Measurements from ENCODE around the gene CARD8. TPM values are rescaled to one million over a fixed set of nuclear protein-coding genes. Genes with fewer than 3 reads are reported as not detected.

The CARD8 gene
- total RNA-seq, 1 experiment from 2014 or later, result 8.7 TPM

DNA sequence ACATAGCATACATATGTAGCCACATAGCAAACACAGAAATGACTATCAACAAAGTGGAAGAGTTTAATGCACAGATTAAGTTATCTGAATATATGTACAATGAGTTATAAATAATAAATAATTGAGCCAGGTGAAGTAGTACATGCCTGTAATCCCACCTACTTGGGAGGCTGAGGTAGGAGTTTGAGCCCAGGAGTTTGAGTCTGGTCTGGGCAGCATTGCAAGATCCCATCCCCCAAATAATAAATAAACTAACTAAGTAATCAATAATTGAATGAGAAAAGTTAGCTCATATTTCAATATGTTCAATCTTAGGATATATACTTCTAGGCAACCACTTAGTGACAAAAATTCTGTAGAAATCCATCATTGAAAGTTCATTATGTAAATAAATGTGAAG is 1.7 kb downstream of the CARD8 start:
- CTCF ChIA-PET, result no interaction called here
- ATAC-seq (no peak), DNase-seq (no peak)
- H3F3A ChIP-seq (ENCODE audit: low read length, unreplicated experiment), result no peaks in the 10 kb centered on the region
- no peaks in the 10 kb centered on the region for H3K27me3 ChIP-seq (ENCODE audit: low read length)
- H3K4me3 ChIP-seq (ENCODE audit: low read length), result no peak overlapping the region
- H3K9me2 ChIP-seq (replicated peaks; ENCODE audit: low read length), result no peaks in the 10 kb centered on the region
- no peaks in the 10 kb centered on the region for H3K36me3 ChIP-seq (ENCODE audit: low read depth, low read length)
- H4K20me1 ChIP-seq (ENCODE audit: low read length), result no peaks in the 10 kb centered on the region
- TF ChIP-seq, protein P1, sequence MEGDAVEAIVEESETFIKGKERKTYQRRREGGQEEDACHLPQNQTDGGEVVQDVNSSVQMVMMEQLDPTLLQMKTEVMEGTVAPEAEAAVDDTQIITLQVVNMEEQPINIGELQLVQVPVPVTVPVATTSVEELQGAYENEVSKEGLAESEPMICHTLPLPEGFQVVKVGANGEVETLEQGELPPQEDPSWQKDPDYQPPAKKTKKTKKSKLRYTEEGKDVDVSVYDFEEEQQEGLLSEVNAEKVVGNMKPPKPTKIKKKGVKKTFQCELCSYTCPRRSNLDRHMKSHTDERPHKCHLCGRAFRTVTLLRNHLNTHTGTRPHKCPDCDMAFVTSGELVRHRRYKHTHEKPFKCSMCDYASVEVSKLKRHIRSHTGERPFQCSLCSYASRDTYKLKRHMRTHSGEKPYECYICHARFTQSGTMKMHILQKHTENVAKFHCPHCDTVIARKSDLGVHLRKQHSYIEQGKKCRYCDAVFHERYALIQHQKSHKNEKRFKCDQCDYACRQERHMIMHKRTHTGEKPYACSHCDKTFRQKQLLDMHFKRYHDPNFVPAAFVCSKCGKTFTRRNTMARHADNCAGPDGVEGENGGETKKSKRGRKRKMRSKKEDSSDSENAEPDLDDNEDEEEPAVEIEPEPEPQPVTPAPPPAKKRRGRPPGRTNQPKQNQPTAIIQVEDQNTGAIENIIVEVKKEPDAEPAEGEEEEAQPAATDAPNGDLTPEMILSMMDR (conservative IDR thresholded peaks at IDR 0.05; ENCODE audit: low read depth, low read length), result no peak
- TF ChIP-seq EZH2phosphoT487 (IDR thresholded peaks at IDR 0.05; ENCODE audit: borderline replicate concordance, low read length), result no peak
- no peak for TF ChIP-seq EZH2 (IDR thresholded peaks at IDR 0.05; ENCODE audit: low read length, unreplicated experiment)
- no peak overlapping the region for H3K4me2 ChIP-seq (ENCODE audit: low read length)
- no peak overlapping the region for H3K27ac ChIP-seq (ENCODE audit: low read length)
- no TSS peak for BruUV-seq (replicated peaks)
- intact Hi-C loops (cut with micrococcal nuclease), result no loop called here
- no peaks in the 10 kb centered on the region for H3K9me3 ChIP-seq (ENCODE audit: low read length)
- peaks cover 17% of the 10 kb centered on the region; the same call in 1 of the 2 replicates for H3K79me2 ChIP-seq (ENCODE audit: low read length)
- H3K4me1 ChIP-seq (ENCODE audit: insufficient read depth, low read length), result peaks cover 12% of the 10 kb centered on the region; the same call in 1 of the 2 replicates
- H2AFZ ChIP-seq (ENCODE audit: low read length), result no peak overlapping the region
- no peak overlapping the region for H3K9ac ChIP-seq (ENCODE audit: low read length)
- POLR2A ChIA-PET (ENCODE audit: unreplicated experiment), result no interaction called here

DNA sequence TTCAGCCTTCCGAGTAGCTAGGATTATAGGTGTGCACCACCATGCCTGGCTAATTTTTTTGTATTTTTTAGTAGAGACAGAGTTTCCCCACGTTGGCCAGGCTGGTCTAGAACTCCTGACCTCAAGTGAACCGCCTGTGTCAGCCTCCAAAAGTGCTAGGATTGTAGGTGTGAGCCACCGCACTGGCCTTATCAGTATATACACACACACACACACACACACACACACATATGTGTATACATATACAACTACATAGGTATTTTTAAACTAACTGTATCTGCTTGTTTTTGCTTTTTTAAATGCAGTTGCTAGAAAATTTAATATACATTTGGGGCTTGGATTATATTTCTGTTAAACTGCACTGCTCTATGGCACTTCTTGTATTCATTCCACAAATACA is 3.1 kb downstream of the CARD8 start:
- Histone ChIP-seq H3K27ac (ENCODE audit: low read length) (no peak overlapping the region), H3K4me3 (ENCODE audit: low read length) (no peak overlapping the region), H2AFZ (ENCODE audit: low read length) (no peak overlapping the region), H3K79me2 (ENCODE audit: low read length) (peaks cover 17% of the 10 kb centered on the region; the same call in 1 of the 2 replicates), H3K36me3 (ENCODE audit: low read depth, low read length) (no peaks in the 10 kb centered on the region), H3K9me2 (replicated peaks; ENCODE audit: low read length) (no peaks in the 10 kb centered on the region), H3K4me1 (ENCODE audit: insufficient read depth, low read length) (peaks cover 12% of the 10 kb centered on the region; the same call in 1 of the 2 replicates), H4K20me1 (ENCODE audit: low read length) (no peaks in the 10 kb centered on the region), H3K9ac (ENCODE audit: low read length) (no peak overlapping the region), H3K9me3 (ENCODE audit: low read length) (no peaks in the 10 kb centered on the region), H3K27me3 (ENCODE audit: low read length) (no peaks in the 10 kb centered on the region), H3K4me2 (ENCODE audit: low read length) (no peak overlapping the region), H3F3A (ENCODE audit: low read length, unreplicated experiment) (no peaks in the 10 kb centered on the region)
- DNase-seq, result no peak
- intact Hi-C loops (cut with micrococcal nuclease), result no loop called here
- TF ChIP-seq, protein P1 (conservative IDR thresholded peaks at IDR 0.05; ENCODE audit: low read depth, low read length), result no peak
- no peak for TF ChIP-seq EZH2phosphoT487 (IDR thresholded peaks at IDR 0.05; ENCODE audit: borderline replicate concordance, low read length)
- ATAC-seq, result no peak
- ChIA-PET CTCF (no interaction called here), POLR2A (ENCODE audit: unreplicated experiment) (no interaction called here)
- BruUV-seq (replicated peaks), result no TSS peak

DNA sequence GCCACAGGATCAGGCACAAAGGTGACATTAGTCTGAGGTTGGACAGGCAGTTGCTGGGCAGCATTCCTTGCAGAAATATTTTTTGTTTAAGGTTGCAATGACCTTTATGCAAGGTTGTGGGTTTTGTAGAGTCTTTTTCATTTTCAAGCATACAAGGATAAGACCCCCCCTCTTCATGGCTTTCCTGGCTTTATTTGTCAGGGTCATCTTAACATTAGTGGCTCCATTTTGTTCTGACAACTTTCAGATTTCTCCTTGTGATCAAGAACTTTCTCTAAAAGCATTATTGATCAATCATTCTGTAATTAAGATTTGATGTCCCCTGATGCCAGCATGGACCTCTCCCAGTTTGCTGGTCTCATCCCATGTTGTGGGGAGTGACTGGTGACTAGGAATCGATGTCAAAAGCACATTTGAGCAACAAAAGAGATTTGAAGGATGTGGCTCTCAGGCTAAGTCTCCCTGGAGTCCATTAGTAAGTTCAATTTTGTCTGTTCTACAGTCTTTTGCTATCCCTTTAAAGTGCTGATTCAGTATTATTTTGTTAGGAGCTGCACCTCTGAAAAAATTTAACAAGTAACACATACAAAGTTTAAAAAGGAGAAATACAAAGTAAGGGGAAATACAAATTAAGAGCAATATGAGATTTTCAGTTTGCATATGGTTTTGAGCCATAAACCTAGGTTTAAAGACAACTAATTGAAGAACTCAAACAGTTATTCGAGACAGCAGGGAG is 5.3 kb downstream of the CARD8 start:
- H3K4me3 ChIP-seq (ENCODE audit: low read length), result no peak overlapping the region
- H3K27me3 ChIP-seq (ENCODE audit: low read length), result no peaks in the 10 kb centered on the region
- no peaks in the 10 kb centered on the region for H3K9me3 ChIP-seq (ENCODE audit: low read length)
- H2AFZ ChIP-seq (ENCODE audit: low read length), result no peak overlapping the region
- intact Hi-C loops (cut with micrococcal nuclease), result no loop called here
- H3K36me3 ChIP-seq (ENCODE audit: low read depth, low read length), result no peaks in the 10 kb centered on the region
- H3F3A ChIP-seq (ENCODE audit: low read length, unreplicated experiment), result no peaks in the 10 kb centered on the region
- no peak overlapping the region for H3K9ac ChIP-seq (ENCODE audit: low read length)
- ATAC-seq (no peak), DNase-seq (no peak)
- ChIA-PET POLR2A (ENCODE audit: unreplicated experiment) (no interaction called here), CTCF (no interaction called here)
- H4K20me1 ChIP-seq (ENCODE audit: low read length), result no peaks in the 10 kb centered on the region
- no peak for TF ChIP-seq EZH2phosphoT487 (IDR thresholded peaks at IDR 0.05; ENCODE audit: borderline replicate concordance, low read length)
- no peak for TF ChIP-seq EZH2 (IDR thresholded peaks at IDR 0.05; ENCODE audit: low read length, unreplicated experiment)
- TF ChIP-seq, protein P1 (conservative IDR thresholded peaks at IDR 0.05; ENCODE audit: low read depth, low read length), result no peak
- no peaks in the 10 kb centered on the region for H3K9me2 ChIP-seq (replicated peaks; ENCODE audit: low read length)
- peaks cover 12% of the 10 kb centered on the region; the same call in 1 of the 2 replicates for H3K4me1 ChIP-seq (ENCODE audit: insufficient read depth, low read length)
- no TSS peak for BruUV-seq (replicated peaks)
- no peak overlapping the region for H3K4me2 ChIP-seq (ENCODE audit: low read length)
- no peak overlapping the region for H3K27ac ChIP-seq (ENCODE audit: low read length)
- H3K79me2 ChIP-seq (ENCODE audit: low read length), result peaks cover 17% of the 10 kb centered on the region; the same call in 1 of the 2 replicates
